ENCODE data around the gene SMAD6.

SMAD6 gene

DNA sequence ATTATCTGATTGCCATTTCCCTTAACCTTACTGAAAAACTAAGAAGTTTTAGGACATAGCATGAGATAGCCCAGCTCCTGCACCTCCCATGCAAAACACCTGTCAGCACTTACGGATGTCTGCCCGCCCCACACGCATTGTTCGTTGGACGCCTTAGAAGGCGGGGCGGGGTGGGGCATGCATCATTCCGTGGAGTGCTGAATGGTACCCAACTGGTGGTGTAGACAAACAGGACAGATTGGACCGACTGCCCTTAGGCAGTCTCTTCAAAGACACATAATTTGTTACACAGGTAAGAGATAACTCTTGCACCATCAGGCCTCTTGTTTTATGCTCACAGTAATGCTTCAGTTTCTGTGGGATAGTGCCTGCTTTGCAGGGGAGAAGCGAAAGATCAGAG is 93.8 kb downstream of the SMAD6 start:
- DNase-seq (ENCODE audit: low spot score): no peak
- TF ChIP-seq, protein P1, sequence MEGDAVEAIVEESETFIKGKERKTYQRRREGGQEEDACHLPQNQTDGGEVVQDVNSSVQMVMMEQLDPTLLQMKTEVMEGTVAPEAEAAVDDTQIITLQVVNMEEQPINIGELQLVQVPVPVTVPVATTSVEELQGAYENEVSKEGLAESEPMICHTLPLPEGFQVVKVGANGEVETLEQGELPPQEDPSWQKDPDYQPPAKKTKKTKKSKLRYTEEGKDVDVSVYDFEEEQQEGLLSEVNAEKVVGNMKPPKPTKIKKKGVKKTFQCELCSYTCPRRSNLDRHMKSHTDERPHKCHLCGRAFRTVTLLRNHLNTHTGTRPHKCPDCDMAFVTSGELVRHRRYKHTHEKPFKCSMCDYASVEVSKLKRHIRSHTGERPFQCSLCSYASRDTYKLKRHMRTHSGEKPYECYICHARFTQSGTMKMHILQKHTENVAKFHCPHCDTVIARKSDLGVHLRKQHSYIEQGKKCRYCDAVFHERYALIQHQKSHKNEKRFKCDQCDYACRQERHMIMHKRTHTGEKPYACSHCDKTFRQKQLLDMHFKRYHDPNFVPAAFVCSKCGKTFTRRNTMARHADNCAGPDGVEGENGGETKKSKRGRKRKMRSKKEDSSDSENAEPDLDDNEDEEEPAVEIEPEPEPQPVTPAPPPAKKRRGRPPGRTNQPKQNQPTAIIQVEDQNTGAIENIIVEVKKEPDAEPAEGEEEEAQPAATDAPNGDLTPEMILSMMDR (IDR thresholded peaks at IDR 0.05; ENCODE audit: extremely low read depth, insufficient read depth, missing control alignments): no peak
- in situ Hi-C loops (cut with MboI; ENCODE audit: low pct_unique_long_range_greater_than_20kb, low sequenced_read_pairs, unreplicated experiment): no loop called here

DNA sequence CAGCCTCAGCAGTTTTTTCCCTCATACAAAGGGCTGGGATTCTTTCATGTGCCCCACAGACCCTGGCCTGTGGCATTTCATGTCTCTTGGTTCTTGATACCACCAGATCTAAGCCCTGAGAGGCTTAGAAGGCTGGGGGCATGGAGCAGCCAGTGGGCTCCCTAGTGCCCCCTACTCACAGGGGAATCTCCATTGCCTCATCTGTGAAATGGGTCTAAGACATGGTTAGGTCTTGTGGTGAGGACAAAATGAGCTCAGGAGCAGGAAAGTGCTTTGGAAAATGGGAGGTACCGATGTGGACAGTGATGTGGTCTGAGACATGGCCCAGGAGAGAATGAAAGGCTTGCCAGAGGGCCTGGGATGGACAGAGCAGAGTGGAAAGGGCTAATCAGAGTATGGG is 94.3 kb downstream of the SMAD6 start:
- TF ChIP-seq, protein P1 (IDR thresholded peaks at IDR 0.05; ENCODE audit: extremely low read depth, insufficient read depth, missing control alignments): no peak
- DNase-seq (ENCODE audit: low spot score): no peak
- in situ Hi-C loops (cut with MboI; ENCODE audit: low pct_unique_long_range_greater_than_20kb, low sequenced_read_pairs, unreplicated experiment): no loop called here

DNA sequence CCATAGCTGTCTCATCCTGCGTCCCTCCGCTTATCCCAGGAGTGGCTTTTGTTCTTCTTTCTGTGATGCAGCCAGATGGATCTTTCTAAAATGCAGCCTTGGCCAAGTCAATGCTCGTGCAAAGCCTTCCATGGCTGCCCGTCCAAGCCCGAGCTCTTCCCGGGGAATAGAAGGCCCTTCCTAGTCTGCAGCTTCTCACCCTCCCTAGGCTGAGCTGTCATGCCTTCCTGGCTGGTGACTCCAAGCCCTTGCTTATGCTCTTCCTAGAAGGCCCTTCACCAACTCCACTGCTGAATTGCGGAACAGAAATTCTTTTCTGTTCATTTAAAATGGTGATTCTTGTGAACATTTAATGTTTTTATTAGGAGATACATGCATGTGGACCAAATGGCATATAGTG is 95.9 kb downstream of the SMAD6 start:
- DNase-seq (ENCODE audit: low spot score): no peak
- TF ChIP-seq, protein P1 (IDR thresholded peaks at IDR 0.05; ENCODE audit: extremely low read depth, insufficient read depth, missing control alignments): no peak
- in situ Hi-C loops (cut with MboI; ENCODE audit: low pct_unique_long_range_greater_than_20kb, low sequenced_read_pairs, unreplicated experiment): no loop called here

DNA sequence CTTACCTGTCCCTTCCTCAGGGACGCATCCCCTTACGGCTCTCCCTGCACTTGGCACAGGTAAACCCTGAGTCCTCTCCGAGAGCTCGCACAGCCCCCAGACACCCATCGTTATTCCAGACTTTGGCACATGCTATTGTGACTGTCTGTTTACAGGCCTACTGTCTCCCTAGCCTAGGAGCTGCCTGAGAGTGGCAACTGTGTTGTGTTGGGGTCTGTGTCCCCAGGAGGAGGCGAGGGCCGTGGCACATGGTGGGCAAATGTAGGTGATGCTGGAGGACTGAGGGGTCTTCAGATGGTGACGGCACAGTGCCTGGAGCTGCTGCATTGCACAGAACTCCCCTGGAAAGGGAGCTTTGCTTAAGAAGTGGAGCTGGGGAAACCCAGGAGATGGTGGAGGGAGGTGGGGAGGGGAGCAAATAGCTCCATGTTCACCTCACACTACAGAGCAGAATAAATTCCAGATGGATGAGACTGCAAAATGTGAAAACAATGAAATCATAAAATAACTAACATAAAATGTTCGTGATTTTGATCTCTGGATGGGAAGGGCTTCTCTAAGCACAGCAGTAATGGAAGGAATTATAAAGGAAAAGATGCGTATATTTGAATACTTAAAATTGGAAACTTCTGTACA is 96.5 kb downstream of the SMAD6 start:
- in situ Hi-C loops (cut with MboI; ENCODE audit: low pct_unique_long_range_greater_than_20kb, low sequenced_read_pairs, unreplicated experiment): no loop called here
- no peak for DNase-seq (ENCODE audit: low spot score)
- TF ChIP-seq, protein P1 (IDR thresholded peaks at IDR 0.05; ENCODE audit: extremely low read depth, insufficient read depth, missing control alignments): no peak

DNA sequence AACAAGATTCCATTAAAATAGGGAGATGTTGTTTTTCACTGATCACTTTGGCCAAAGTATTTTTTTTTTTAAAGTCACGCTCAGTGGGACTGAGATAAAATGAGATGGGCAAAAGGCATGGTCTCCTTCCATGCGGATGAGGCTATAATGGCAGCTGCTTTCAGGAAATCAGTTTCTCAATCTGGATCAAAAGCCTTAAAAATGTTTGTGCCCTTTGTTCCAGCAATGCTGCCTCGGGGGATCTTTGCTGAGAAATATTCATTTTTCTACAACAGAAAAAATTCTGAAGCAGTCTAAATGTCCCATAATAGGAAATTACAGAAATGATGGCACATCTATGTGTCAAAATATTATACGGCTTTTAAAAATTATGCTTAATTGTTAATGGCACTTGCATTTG is 97.2 kb downstream of the SMAD6 start:
- in situ Hi-C loops (cut with MboI; ENCODE audit: low pct_unique_long_range_greater_than_20kb, low sequenced_read_pairs, unreplicated experiment): no loop called here
- DNase-seq (ENCODE audit: low spot score): no peak
- TF ChIP-seq, protein P1 (IDR thresholded peaks at IDR 0.05; ENCODE audit: extremely low read depth, insufficient read depth, missing control alignments): no peak

DNA sequence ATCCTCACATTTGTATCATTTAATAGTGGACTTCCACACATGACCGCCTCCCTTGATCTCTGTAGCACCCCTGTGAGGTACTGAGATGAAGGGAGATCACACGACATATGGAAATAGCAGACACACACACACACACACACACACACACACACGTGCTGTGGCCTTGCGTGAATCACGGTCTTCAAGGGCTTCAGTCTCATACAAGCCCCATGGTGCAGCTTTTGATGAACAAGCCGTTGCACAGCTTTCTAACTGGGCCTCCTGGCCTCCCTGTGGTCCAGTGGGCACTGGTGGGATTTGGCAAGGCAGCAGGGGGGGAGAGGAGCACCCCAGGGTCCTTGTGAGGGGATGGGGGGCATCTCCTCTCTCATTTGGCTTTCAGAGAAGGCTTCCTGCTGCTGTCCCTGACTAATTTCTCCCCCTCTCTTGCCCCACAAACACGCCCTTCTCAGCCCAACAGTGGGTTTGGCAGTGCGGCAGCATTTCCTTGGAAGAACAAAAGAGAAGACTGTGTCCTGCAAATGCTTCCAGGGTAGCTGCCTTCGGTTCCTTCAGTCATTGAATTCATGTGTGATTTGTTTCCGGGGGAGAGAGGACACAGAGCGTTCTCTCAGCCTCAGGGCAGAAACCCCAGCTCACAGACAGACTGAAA is 98.7 kb downstream of the SMAD6 start:
- no peak for DNase-seq (ENCODE audit: low spot score)
- in situ Hi-C loops (cut with MboI; ENCODE audit: low pct_unique_long_range_greater_than_20kb, low sequenced_read_pairs, unreplicated experiment): no loop called here
- TF ChIP-seq, protein P1 (IDR thresholded peaks at IDR 0.05; ENCODE audit: extremely low read depth, insufficient read depth, missing control alignments): no peak
